Ovary (tissue), 3 donors: ENCODE results near the gene P2RX6.

ENCODE experiments used
- EP300 ChIP-seq: sonication (generic); formaldehyde crosslinking; IDR thresholded peaks from one replicate; pipeline ENCODE4 v1.6.1; 2017; ENCODE audit warnings: antibody characterized with exemption
- TF ChIP-seq, protein P1 (sequence below), 3 donors: fragments of 450-650 bp in 2 of 3; fragments of 200-600 bp in 1 of 3; IDR thresholded peaks; one replicate each; pipeline versions ENCODE4 v1.5.1 to v1.8.0; 2016 to 2022; ENCODE audit warnings: antibody characterized with exemption in 3 of 3, mild to moderate bottlenecking in 1 of 3
- donor health status: DM: no; HTN: no; CAD: no.

DNA sequence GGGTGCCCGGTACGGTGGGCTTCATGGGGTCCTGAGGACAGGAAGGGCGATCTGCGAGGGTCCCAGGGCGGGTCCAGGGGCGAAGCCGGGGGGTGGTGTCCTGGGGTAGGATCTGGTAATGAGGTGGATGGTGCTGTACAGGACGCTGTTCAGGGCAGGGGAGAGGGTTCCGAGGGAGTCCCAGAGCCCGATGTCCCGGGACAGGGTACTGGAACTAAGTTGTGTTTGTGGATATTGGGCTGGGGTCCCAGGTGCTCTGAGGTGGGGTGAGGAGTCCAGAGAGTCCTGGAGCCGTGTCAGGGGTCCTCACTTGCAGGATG, 32.4 kb upstream of the P2RX6 start:
- TF ChIP-seq, protein P1, sequence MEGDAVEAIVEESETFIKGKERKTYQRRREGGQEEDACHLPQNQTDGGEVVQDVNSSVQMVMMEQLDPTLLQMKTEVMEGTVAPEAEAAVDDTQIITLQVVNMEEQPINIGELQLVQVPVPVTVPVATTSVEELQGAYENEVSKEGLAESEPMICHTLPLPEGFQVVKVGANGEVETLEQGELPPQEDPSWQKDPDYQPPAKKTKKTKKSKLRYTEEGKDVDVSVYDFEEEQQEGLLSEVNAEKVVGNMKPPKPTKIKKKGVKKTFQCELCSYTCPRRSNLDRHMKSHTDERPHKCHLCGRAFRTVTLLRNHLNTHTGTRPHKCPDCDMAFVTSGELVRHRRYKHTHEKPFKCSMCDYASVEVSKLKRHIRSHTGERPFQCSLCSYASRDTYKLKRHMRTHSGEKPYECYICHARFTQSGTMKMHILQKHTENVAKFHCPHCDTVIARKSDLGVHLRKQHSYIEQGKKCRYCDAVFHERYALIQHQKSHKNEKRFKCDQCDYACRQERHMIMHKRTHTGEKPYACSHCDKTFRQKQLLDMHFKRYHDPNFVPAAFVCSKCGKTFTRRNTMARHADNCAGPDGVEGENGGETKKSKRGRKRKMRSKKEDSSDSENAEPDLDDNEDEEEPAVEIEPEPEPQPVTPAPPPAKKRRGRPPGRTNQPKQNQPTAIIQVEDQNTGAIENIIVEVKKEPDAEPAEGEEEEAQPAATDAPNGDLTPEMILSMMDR (IDR thresholded peaks at IDR 0.05), result no peak
- TF ChIP-seq EP300, result no peak
